CD4-positive, alpha-beta T cell treated with Interleukin-10 for 1 hour (primary cell): ENCODE measurements around the gene MTFMT.

Source experiments
- DNase-seq: peaks from one replicate; pipeline ENCODE4 v3.0.0-alpha.2; 2020

MTFMT gene

GRCh38 chr15:64981812-64982431 lies 47.5 kb downstream of the MTFMT start:
- DNase-seq = no peak

- DNase-seq = no peak
These were observed 50.2 kb downstream of the MTFMT start for GRCh38 chr15:64979252-64979710.

GRCh38 chr15:64975390-64975789 lies 54.0 kb downstream of the MTFMT start:
- no peak for DNase-seq

- DNase-seq = no peak
These were observed 58.7 kb downstream of the MTFMT start for GRCh38 chr15:64970698-64971097.

GRCh38 chr15:64969401-64969800 lies 60.0 kb downstream of the MTFMT start:
- DNase-seq = no peak

- no peak for DNase-seq
These were observed 68.4 kb downstream of the MTFMT start for GRCh38 chr15:64961013-64961412.

- DNase-seq = no peak
These were observed 69.3 kb downstream of the MTFMT start for GRCh38 chr15:64960153-64960552.

DNA sequence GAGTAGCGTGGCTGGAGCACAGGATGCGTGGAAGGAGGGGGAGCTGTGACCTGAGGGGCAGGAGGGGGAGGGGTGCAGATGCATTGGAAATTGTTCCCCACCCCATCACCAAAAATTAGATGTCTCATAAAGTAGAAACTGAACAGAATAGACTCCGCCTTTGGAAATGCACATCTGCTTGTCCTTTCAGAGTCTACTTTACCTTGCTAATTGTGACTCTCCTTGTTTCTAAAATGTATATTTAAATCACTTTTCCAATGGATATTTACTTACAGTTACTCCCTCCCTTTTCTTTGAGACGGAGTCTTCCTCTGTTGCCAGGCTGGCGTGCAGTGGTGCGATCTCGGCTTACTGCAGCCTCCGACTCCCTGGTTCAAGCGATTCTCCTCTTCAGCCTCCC lies 70.3 kb downstream of the MTFMT start:
- DNase-seq = no peak

- DNase-seq = no peak
These were observed 75.0 kb downstream of the MTFMT start for GRCh38 chr15:64954395-64954794.

- DNase-seq = no peak
These were observed 77.5 kb downstream of the MTFMT start for GRCh38 chr15:64951777-64952418.
